ENCODE measurements around the gene SRD5A3.

The SRD5A3 gene

DNA sequence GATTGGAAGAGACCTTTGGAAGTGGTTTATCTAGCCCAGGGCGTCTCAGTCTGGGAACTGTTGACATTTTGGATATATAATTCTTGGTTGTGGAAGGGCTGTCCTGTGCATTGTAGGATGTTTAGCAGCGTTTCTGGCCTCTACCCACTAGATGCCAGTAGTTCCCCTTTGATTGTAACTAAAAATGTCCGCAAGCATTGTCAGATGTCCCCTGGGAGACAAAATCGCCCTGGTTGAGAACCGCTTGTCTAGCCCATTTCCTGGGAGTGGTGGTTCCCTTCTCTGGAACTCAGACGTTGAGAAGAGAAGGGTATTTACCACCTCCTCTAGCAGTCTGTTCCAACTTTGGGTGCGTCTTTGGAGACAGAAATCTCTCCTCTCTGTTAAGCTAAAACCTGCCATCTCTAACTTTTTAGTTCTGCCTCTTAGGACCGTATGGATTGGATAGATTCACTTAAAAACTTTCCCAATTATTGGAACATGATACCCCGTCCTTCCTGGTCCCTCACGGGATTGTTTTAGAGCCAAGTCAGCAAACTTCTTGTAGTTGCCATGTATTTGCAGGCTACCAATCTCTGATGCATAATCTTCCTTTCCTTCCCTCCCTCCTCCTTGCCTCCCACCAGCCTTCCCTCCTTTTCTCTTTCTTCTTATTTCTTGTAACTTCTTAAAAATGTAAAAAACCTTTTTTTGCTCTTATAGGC is 63.6 kb downstream of the SRD5A3 start:
- peak; percentile 12 for DNase-seq (ENCODE audit: low spot score)

DNA sequence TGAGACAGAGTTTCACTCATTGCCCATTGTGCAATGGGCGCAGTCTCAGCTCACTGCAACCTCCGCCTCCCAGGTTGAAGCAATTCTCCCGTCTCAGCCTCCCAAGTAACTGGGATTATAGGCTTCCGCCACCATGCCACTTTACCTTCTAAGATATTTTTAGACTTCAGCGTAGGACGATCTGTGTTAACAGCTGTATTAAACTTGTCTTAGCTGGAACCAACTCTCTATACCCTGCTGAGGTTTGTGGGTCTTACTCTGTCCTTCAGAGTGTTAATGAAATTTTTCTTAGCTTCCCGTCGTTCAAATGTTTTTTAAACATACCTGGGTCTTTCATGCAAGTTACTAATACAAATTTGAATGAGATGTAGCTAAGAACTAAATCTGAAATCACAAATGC is 64.4 kb downstream of the SRD5A3 start:
- no peak for DNase-seq (ENCODE audit: low spot score)

DNA sequence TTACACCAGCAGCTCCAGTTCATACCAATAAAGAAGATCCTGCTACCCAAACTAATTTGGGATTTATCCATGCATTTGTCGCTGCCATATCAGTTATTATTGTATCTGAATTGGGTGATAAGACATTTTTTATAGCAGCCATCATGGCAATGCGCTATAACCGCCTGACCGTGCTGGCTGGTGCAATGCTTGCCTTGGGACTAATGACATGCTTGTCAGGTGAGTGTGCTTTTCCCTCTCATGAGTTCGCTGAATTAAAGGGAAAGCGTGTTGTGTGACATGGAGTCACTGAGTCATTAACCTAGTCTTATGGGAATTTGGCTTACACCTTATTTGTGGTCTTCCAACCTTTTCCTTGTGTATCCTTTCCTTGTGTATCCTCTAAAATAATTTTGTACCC is 65.6 kb downstream of the SRD5A3 start:
- no peak for DNase-seq (ENCODE audit: low spot score)

DNA sequence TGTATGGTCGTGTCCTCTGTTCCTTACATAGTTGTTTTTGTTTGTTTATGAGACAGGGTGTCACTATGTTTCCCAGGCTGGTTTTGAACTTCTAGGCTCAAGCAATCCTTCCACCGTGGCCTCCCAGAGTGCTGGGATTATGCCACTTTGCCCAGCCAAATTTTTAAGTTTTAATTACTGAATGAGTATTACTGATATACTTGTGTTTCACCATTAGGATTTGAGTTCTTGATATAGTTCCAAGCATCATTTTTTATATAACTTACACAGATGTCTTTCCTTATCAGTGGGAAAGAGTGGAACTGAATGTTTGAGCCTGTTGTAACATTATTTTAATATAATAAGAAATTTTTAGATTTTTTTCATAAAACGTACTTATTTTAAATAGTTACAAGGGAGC is 70.1 kb downstream of the SRD5A3 start:
- no peak for DNase-seq (ENCODE audit: low spot score)
